Measurements from ENCODE around the gene BAK1. TPM values are rescaled to one million over a fixed set of nuclear protein-coding genes. Genes with fewer than 3 reads are reported as not detected.

BAK1 gene
- total and polyA plus RNA-seq, 2 of the 13 experiments (the other 11 are each of a cell fraction or from before 2014, with no cell fraction given): 15.0 to 23.8 TPM

DNA sequence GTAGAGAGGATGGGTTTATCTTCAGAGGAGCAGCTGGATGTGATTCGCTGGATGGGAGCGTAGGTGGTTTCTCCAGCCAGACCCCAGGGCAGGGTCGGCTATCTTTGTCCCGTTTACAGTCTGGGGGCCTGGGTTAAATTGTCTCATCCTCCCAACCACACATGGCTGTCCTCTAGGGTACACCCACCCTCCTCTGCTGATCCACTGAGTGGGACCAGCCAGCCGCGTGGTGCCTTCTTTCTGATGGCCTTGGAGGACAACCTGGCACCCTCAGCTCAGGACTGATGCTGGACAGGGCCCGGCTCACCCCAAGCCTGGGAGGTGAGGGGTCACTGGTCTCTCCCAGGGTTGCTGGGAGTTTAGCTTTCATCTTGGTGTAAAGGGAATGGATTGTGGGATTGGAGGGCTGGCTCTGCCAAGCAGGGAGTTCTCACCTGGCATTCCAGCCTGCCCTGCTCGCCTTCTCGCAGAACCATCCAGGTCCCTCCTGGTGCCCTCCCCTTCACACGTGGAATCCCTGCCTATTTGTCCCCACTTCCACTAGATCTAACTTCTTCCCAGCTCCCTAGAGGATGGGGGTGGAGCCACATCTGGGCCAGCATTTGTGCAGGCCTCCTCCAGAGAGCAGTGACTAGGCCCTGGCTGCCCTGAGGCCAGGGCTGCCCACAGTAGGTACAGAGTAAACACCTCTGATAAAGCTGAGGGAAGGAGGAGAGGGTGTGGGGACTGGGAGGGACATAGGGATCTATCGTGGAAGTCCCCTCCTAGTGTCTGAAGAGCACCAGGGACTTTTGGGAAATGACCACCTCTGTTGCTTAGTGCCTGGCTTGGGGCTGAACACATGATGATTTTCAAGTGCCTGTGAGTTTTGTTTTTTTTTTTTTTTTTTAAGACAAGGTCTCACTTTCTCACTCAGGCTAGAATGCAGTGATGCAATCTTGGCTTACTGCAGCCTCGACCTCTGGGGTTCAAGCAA is 42.7 kb upstream of the BAK1 start (continued):
- TF ChIP-seq, protein P1, sequence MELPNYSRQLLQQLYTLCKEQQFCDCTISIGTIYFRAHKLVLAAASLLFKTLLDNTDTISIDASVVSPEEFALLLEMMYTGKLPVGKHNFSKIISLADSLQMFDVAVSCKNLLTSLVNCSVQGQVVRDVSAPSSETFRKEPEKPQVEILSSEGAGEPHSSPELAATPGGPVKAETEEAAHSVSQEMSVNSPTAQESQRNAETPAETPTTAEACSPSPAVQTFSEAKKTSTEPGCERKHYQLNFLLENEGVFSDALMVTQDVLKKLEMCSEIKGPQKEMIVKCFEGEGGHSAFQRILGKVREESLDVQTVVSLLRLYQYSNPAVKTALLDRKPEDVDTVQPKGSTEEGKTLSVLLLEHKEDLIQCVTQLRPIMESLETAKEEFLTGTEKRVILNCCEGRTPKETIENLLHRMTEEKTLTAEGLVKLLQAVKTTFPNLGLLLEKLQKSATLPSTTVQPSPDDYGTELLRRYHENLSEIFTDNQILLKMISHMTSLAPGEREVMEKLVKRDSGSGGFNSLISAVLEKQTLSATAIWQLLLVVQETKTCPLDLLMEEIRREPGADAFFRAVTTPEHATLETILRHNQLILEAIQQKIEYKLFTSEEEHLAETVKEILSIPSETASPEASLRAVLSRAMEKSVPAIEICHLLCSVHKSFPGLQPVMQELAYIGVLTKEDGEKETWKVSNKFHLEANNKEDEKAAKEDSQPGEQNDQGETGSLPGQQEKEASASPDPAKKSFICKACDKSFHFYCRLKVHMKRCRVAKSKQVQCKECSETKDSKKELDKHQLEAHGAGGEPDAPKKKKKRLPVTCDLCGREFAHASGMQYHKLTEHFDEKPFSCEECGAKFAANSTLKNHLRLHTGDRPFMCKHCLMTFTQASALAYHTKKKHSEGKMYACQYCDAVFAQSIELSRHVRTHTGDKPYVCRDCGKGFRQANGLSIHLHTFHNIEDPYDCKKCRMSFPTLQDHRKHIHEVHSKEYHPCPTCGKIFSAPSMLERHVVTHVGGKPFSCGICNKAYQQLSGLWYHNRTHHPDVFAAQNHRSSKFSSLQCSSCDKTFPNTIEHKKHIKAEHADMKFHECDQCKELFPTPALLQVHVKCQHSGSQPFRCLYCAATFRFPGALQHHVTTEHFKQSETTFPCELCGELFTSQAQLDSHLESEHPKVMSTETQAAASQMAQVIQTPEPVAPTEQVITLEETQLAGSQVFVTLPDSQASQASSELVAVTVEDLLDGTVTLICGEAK (IDR thresholded peaks at IDR 0.05): no peak
- TF ChIP-seq, protein P1 (CRISPR knock-in tag; IDR thresholded peaks at IDR 0.05): no peak
- TF ChIP-seq CEBPB (IDR thresholded peaks at IDR 0.05; ENCODE audit: borderline replicate concordance, low read depth, low read length) (peak; percentile 10; the same call in 1 of the 2 replicates), ZNF773 (CRISPR knock-in tag; IDR thresholded peaks at IDR 0.05; ENCODE audit: borderline replicate concordance) (no peak), ZNF792 (CRISPR knock-in tag; IDR thresholded peaks at IDR 0.05) (no peak)
- TF ChIP-seq, protein P2, sequence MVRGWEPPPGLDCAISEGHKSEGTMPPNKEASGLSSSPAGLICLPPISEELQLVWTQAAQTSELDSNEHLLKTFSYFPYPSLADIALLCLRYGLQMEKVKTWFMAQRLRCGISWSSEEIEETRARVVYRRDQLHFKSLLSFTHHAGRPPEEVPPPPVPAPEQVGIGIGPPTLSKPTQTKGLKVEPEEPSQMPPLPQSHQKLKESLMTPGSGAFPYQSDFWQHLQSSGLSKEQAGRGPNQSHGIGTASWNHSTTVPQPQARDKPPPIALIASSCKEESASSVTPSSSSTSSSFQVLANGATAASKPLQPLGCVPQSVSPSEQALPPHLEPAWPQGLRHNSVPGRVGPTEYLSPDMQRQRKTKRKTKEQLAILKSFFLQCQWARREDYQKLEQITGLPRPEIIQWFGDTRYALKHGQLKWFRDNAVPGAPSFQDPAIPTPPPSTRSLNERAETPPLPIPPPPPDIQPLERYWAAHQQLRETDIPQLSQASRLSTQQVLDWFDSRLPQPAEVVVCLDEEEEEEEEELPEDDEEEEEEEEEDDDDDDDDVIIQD (CRISPR knock-in tag; IDR thresholded peaks at IDR 0.05; ENCODE audit: low read depth): no peak
- TF ChIP-seq, protein P3, sequence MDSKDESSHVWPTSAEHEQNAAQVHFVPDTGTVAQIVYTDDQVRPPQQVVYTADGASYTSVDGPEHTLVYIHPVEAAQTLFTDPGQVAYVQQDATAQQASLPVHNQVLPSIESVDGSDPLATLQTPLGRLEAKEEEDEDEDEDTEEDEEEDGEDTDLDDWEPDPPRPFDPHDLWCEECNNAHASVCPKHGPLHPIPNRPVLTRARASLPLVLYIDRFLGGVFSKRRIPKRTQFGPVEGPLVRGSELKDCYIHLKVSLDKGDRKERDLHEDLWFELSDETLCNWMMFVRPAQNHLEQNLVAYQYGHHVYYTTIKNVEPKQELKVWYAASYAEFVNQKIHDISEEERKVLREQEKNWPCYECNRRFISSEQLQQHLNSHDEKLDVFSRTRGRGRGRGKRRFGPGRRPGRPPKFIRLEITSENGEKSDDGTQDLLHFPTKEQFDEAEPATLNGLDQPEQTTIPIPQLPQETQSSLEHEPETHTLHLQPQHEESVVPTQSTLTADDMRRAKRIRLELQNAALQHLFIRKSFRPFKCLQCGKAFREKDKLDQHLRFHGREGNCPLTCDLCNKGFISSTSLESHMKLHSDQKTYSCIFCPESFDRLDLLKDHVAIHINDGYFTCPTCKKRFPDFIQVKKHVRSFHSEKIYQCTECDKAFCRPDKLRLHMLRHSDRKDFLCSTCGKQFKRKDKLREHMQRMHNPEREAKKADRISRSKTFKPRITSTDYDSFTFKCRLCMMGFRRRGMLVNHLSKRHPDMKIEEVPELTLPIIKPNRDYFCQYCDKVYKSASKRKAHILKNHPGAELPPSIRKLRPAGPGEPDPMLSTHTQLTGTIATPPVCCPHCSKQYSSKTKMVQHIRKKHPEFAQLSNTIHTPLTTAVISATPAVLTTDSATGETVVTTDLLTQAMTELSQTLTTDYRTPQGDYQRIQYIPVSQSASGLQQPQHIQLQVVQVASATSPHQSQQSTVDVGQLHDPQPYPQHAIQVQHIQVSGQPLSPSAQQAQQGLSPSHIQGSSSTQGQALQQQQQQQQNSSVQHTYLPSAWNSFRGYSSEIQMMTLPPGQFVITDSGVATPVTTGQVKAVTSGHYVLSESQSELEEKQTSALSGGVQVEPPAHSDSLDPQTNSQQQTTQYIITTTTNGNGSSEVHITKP (CRISPR knock-in tag; IDR thresholded peaks at IDR 0.05; ENCODE audit: low read depth): no peak
- TF ChIP-seq, protein P4, sequence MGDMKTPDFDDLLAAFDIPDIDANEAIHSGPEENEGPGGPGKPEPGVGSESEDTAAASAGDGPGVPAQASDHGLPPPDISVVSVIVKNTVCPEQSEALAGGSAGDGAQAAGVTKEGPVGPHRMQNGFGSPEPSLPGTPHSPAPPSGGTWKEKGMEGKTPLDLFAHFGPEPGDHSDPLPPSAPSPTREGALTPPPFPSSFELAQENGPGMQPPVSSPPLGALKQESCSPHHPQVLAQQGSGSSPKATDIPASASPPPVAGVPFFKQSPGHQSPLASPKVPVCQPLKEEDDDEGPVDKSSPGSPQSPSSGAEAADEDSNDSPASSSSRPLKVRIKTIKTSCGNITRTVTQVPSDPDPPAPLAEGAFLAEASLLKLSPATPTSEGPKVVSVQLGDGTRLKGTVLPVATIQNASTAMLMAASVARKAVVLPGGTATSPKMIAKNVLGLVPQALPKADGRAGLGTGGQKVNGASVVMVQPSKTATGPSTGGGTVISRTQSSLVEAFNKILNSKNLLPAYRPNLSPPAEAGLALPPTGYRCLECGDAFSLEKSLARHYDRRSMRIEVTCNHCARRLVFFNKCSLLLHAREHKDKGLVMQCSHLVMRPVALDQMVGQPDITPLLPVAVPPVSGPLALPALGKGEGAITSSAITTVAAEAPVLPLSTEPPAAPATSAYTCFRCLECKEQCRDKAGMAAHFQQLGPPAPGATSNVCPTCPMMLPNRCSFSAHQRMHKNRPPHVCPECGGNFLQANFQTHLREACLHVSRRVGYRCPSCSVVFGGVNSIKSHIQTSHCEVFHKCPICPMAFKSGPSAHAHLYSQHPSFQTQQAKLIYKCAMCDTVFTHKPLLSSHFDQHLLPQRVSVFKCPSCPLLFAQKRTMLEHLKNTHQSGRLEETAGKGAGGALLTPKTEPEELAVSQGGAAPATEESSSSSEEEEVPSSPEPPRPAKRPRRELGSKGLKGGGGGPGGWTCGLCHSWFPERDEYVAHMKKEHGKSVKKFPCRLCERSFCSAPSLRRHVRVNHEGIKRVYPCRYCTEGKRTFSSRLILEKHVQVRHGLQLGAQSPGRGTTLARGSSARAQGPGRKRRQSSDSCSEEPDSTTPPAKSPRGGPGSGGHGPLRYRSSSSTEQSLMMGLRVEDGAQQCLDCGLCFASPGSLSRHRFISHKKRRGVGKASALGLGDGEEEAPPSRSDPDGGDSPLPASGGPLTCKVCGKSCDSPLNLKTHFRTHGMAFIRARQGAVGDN (CRISPR knock-in tag; IDR thresholded peaks at IDR 0.05): peak; percentile 20; the same call in 1 of the 2 replicates

Measured in HepG2 (cell line).